PC-9 (cell line): Measurements from ENCODE around the gene C1QC. TPM values are rescaled to one million over a fixed set of nuclear protein-coding genes. Genes with fewer than 3 reads are reported as not detected.

Experiments
- BruUV-seq: library from RNA; stranded (reverse); fragments of 400-500 nt; replicated peaks from 2 replicates; lab custom pipeline; 2021; lab: Mats Ljungman, UMichigan
- CTCF ChIA-PET: fragments of 300-600 bp; sonication (Branson Sonifier 250); formaldehyde crosslinking; loops from one replicate; lab custom pipeline; 2022; ENCODE audit warnings: antibody characterized with exemption; lab: Charles Lee
- POLR2A ChIA-PET: fragments of 300-600 bp; sonication (Branson Sonifier 250); formaldehyde crosslinking; loops from one replicate; lab custom pipeline; 2022; ENCODE audit warnings: antibody characterized with exemption; ENCODE audit not compliant: unreplicated experiment; lab: Charles Lee
- DNase-seq, 2 experiments: peaks; one replicate each; pipeline versions ENCODE4 v3.0.0 to v3.0.0-alpha.2; 2015 to 2022; ENCODE audit warnings: mixed read lengths in 1 of 2
- H2AFZ ChIP-seq: fragments of 200-600 bp; sonication (generic); 2 replicates; pipeline ENCODE4 v1.8.1; 2017; ENCODE audit warnings: antibody characterized with exemption
- H3F3A ChIP-seq: fragments of 200-600 bp; sonication (generic); 2 replicates; pipeline ENCODE4 v1.8.1; 2017; ENCODE audit warnings: antibody characterized with exemption, mild to moderate bottlenecking, low read depth; ENCODE audit not compliant: insufficient read depth
- H3K27ac ChIP-seq: fragments of 200-600 bp; sonication (generic); 2 replicates; pipeline ENCODE4 v1.6.1; 2016; ENCODE audit warnings: mixed run types
- H3K27me3 ChIP-seq: fragments of 200-600 bp; sonication (generic); 2 replicates; pipeline ENCODE4 v1.6.1; 2016; ENCODE audit warnings: low read depth, mixed run types; ENCODE audit not compliant: insufficient read depth
- H3K36me3 ChIP-seq: fragments of 200-600 bp; sonication (generic); 2 replicates; pipeline ENCODE4 v1.6.1; 2016; ENCODE audit warnings: low read depth, mixed run types
- H3K4me1 ChIP-seq: fragments of 200-600 bp; sonication (generic); replicated peaks from 2 replicates; pipeline ENCODE4 v1.6.1; 2016; ENCODE audit warnings: mixed run types; ENCODE audit not compliant: insufficient read depth
- H3K4me2 ChIP-seq: fragments of 200-600 bp; sonication (generic); 2 replicates; pipeline ENCODE4 v1.6.1; 2017; ENCODE audit warnings: mixed run types
- H3K4me3 ChIP-seq: fragments of 200-600 bp; sonication (generic); 2 replicates; pipeline ENCODE4 v1.6.1; 2016; ENCODE audit warnings: mixed run types
- H3K79me2 ChIP-seq: fragments of 200-600 bp; sonication (generic); 2 replicates; pipeline ENCODE4 v1.6.1; 2017; ENCODE audit warnings: low read depth, mixed run types
- H3K9me2 ChIP-seq: fragments of 200-600 bp; sonication (generic); 2 replicates; pipeline ENCODE4 v1.8.1; 2017; ENCODE audit warnings: mild to moderate bottlenecking; ENCODE audit not compliant: insufficient read depth
- H3K9me3 ChIP-seq: fragments of 200-600 bp; sonication (generic); 2 replicates; pipeline ENCODE4 v1.8.1; 2016; ENCODE audit warnings: low read depth; ENCODE audit not compliant: insufficient read depth
- H4K20me1 ChIP-seq: fragments of 200-600 bp; sonication (generic); 2 replicates; pipeline ENCODE4 v1.8.1; 2017; ENCODE audit not compliant: insufficient read depth
- EZH2 ChIP-seq: fragments of 200-600 bp; sonication (generic); IDR thresholded peaks from 2 replicates; pipeline ENCODE4 v1.8.0; 2017; ENCODE audit warnings: antibody characterized with exemption, low read depth
- intact Hi-C: fragments of 100-400 bp; cut with micrococcal nuclease; formaldehyde crosslinking; loops from one replicate; pipeline ENCODE4 v1.10.0; 2022; ENCODE audit not compliant: unreplicated experiment
- total RNA-seq: library from RNA; stranded (reverse); gene quantifications from 2 replicates; pipeline ENCODE4 v1.2.3, GENCODE V29; 2021
- TF ChIP-seq, protein P1 (sequence below): fragments of 200-600 bp; sonication (generic); conservative IDR thresholded peaks from 2 replicates; pipeline ENCODE4 v1.6.1; 2017; ENCODE audit warnings: mixed run types, antibody characterized with exemption, mild to moderate bottlenecking, moderate library complexity

The C1QC gene
- total RNA-seq, 1 experiment from 2014 or later = not detected

DNA sequence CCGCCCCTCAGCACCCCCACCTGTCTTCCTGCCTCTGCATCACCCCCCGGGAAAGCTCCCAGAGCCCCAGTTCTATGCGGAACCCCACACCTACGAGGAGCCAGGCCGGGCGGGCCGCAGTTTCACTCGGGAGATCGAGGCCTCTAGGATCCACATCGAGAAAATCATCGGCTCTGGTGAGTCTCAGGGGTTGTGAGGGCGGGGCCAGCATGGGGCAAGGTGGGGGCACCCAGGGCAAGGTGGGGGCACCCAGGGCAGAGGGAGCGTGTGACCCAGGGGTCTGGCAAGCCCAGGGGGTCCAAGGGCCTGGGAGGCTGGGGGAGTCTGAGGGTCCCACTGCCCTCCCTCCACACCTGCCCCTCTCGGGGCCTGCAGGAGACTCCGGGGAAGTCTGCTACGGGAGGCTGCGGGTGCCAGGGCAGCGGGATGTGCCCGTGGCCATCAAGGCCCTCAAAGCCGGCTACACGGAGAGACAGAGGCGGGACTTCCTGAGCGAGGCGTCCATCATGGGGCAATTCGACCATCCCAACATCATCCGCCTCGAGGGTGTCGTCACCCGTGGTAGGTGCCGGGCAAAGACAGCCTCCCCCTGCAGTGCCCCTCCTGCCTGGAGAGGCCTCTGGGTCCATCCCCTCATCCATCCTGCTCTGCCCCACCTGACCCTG is 46.0 kb upstream of the C1QC start:
- H2AFZ ChIP-seq = no peak overlapping the region
- H3K36me3 ChIP-seq = no peaks in the 10 kb centered on the region
- peaks cover 68% of the 10 kb centered on the region for H3K27me3 ChIP-seq
- no peaks in the 10 kb centered on the region for H4K20me1 ChIP-seq
- POLR2A ChIA-PET = no interaction called here
- intact Hi-C loops = no loop called here
- H3K4me2 ChIP-seq = no peak overlapping the region
- H3K27ac ChIP-seq = no peak overlapping the region
- H3K79me2 ChIP-seq = no peaks in the 10 kb centered on the region
- CTCF ChIA-PET = no interaction called here
- no peak overlapping the region for H3K4me3 ChIP-seq
- H3K9me2 ChIP-seq = no peaks in the 10 kb centered on the region
- TF ChIP-seq, protein P1, sequence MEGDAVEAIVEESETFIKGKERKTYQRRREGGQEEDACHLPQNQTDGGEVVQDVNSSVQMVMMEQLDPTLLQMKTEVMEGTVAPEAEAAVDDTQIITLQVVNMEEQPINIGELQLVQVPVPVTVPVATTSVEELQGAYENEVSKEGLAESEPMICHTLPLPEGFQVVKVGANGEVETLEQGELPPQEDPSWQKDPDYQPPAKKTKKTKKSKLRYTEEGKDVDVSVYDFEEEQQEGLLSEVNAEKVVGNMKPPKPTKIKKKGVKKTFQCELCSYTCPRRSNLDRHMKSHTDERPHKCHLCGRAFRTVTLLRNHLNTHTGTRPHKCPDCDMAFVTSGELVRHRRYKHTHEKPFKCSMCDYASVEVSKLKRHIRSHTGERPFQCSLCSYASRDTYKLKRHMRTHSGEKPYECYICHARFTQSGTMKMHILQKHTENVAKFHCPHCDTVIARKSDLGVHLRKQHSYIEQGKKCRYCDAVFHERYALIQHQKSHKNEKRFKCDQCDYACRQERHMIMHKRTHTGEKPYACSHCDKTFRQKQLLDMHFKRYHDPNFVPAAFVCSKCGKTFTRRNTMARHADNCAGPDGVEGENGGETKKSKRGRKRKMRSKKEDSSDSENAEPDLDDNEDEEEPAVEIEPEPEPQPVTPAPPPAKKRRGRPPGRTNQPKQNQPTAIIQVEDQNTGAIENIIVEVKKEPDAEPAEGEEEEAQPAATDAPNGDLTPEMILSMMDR = no peak
- no peak for TF ChIP-seq EZH2
- no peaks in the 10 kb centered on the region for H3K9me3 ChIP-seq
- no peaks in the 10 kb centered on the region for H3F3A ChIP-seq
- H3K4me1 ChIP-seq = no peaks in the 10 kb centered on the region
- no TSS peak for BruUV-seq
- DNase-seq = no peak

DNA sequence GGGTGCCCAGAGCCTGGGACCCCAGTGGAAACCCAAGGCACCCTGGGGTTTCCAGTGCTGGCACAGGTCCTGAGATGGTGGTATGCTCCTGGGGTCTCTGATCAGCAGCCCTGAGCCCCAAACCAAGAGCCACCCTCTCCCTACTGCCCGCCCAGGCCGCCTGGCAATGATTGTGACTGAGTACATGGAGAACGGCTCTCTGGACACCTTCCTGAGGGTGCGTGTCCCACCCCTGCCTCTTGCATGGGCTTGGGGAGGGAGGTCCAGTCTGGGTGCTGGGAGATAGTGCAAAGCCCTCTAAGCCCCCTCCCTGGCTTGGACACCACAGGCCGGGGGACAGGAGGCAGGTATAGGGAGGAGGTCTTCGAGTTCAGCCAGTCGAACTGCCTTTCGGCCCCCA is 45.4 kb upstream of the C1QC start:
- intact Hi-C loops = no loop called here
- H2AFZ ChIP-seq = no peak overlapping the region
- no peak for TF ChIP-seq EZH2
- TF ChIP-seq, protein P1 = no peak

DNA sequence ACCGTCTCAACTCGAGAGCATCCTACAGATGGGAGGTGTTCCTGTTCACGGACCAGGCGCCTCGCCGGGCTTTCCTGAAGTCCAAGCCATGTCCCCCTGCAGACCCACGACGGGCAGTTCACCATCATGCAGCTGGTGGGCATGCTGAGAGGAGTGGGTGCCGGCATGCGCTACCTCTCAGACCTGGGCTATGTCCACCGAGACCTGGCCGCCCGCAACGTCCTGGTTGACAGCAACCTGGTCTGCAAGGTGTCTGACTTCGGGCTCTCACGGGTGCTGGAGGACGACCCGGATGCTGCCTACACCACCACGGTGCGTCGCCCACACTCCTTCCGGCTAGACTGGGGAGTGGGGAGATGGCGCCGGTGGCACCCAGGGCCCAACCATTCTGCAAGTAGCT is 44.7 kb upstream of the C1QC start:
- CTCF ChIA-PET = no interaction called here
- POLR2A ChIA-PET = no interaction called here
- Histone ChIP-seq H4K20me1 (no peaks in the 10 kb centered on the region), H3K79me2 (no peaks in the 10 kb centered on the region), H3K27ac (no peak overlapping the region), H3K9me3 (no peaks in the 10 kb centered on the region), H3F3A (no peaks in the 10 kb centered on the region), H3K27me3 (peaks cover 70% of the 10 kb centered on the region), H3K4me2 (no peak overlapping the region), H3K9me2 (no peaks in the 10 kb centered on the region), H2AFZ (no peak overlapping the region), H3K36me3 (no peaks in the 10 kb centered on the region), H3K4me1 (no peaks in the 10 kb centered on the region), H3K4me3 (no peak overlapping the region)
- no peak for DNase-seq
- BruUV-seq = no TSS peak
- intact Hi-C loops = no loop called here
- TF ChIP-seq, protein P1 = no peak
- no peak for TF ChIP-seq EZH2

More for the DNA sequence above, 45.4 kb upstream of the C1QC start:
- Histone ChIP-seq H3K9me3 (no peaks in the 10 kb centered on the region), H3K4me2 (no peak overlapping the region), H3K4me1 (no peaks in the 10 kb centered on the region), H3K4me3 (no peak overlapping the region), H3F3A (no peaks in the 10 kb centered on the region), H3K9me2 (no peaks in the 10 kb centered on the region), H3K27me3 (peaks cover 70% of the 10 kb centered on the region), H3K79me2 (no peaks in the 10 kb centered on the region), H3K36me3 (no peaks in the 10 kb centered on the region), H4K20me1 (no peaks in the 10 kb centered on the region), H3K27ac (no peak overlapping the region)
- POLR2A ChIA-PET = no interaction called here
- no TSS peak for BruUV-seq
- CTCF ChIA-PET = no interaction called here
- DNase-seq = no peak
